K562 (cell line): ENCODE measurements around the gene PODXL2. TPM values are rescaled to one million over a fixed set of nuclear protein-coding genes. Genes with fewer than 3 reads are reported as not detected.

Source experiments
- ATAC-seq: fragments of 200-7000 bp; cut with Tn5 transposase; 3 replicates; pipeline ENCODE4 v1.9.1; 2020; ENCODE audit warnings: moderate library complexity
- BruUV-seq: library from RNA; stranded (reverse); fragments of 400-500 nt; replicated peaks from 2 replicates; lab custom pipeline; 2021; lab: Mats Ljungman, UMichigan
- CTCF ChIA-PET: fragments of 300-600 bp; formaldehyde crosslinking; extraction: SDS; loops from one replicate; lab custom pipeline; 2021; ENCODE audit warnings: low intra/inter-chr PET ratio; lab: Yijun Ruan, JAX
- POLR2A ChIA-PET: fragments of 300-600, 350-650 bp; sonication (Branson Sonifier 250); formaldehyde crosslinking; extraction: SDS; loops from one replicate; lab custom pipeline; 2021; ENCODE audit warnings: antibody characterized with exemption, inconsistent platforms; lab: Yijun Ruan, JAX
- DNase-seq, 4 experiments: peaks; one replicate each; pipeline versions ENCODE4 v3.0.0 to v3.0.0-alpha.2; 2011 to 2018; ENCODE audit warnings: low spot score in 3 of 4, mixed read lengths in 3 of 4; ENCODE audit errors: extremely low read depth in 1 of 4
- FAIRE-seq: peaks from 2 replicates; lab custom pipeline; 2011; peaks lifted over from hg19 to GRCh38; lab: Jason Lieb, UNC
- H2AFZ ChIP-seq: 2 replicates; pipeline ENCODE4 v1.6.0; 2011; ENCODE audit warnings: low read depth, low read length, control low read depth, inconsistent platforms
- H3K27ac ChIP-seq: fragments of 200-600 bp; 3 replicates; pipeline ENCODE4 v1.8.0; 2011; ENCODE audit warnings: low read depth, mild to moderate bottlenecking, control low read depth, inconsistent platforms, low read length, moderate library complexity, mixed read lengths; ENCODE audit errors: extremely low read depth
- H3K27me3 ChIP-seq, 2 experiments: fragments of 300-600 bp in 1 of 2; 2 replicates in 1 of 2; 3 replicates in 1 of 2; pipeline versions ENCODE4 v1.6.0 to v1.8.0; 2011; ENCODE audit warnings: inconsistent platforms in 2 of 2, low read length in 2 of 2, mild to moderate bottlenecking in 1 of 2, mixed read lengths in 1 of 2, moderate library complexity in 1 of 2; ENCODE audit not compliant: control insufficient read depth in 2 of 2, insufficient read depth in 2 of 2
- H3K36me3 ChIP-seq: fragments of 300-600 bp; 3 replicates; pipeline ENCODE4 v1.8.0; 2011; ENCODE audit warnings: mild to moderate bottlenecking, low read length, inconsistent platforms; ENCODE audit not compliant: control insufficient read depth, insufficient read depth
- H3K4me1 ChIP-seq, 2 experiments: fragments of 200-600 bp in 1 of 2; replicated peaks in 1 of 2; 2 replicates in 1 of 2; 3 replicates in 1 of 2; pipeline versions ENCODE4 v1.5.1 to v1.8.0; 2011; ENCODE audit warnings: inconsistent platforms in 2 of 2, low read length in 2 of 2, mild to moderate bottlenecking in 1 of 2, mixed read lengths in 1 of 2, moderate library complexity in 1 of 2; ENCODE audit not compliant: control insufficient read depth in 2 of 2, insufficient read depth in 2 of 2
- H3K4me2 ChIP-seq: 2 replicates; pipeline ENCODE4 v1.6.1; 2011; ENCODE audit warnings: low read length, control low read depth, inconsistent platforms, mixed read lengths; ENCODE audit not compliant: insufficient read depth
- H3K4me3 ChIP-seq: fragments of 200-600 bp; sonication (generic), shearing (Covaris generic); 2 replicates; pipeline ENCODE4 v1.5.1; 2016; ENCODE audit warnings: control low read depth, inconsistent platforms
- H3K79me2 ChIP-seq: fragments of 200-600 bp; 3 replicates; pipeline ENCODE4 v1.8.0; 2011; ENCODE audit warnings: low read length, inconsistent platforms; ENCODE audit not compliant: control insufficient read depth, insufficient read depth
- H3K9ac ChIP-seq, 2 experiments: 2 replicates each; pipeline versions ENCODE4 v1.6.0 to v1.6.1; 2011; ENCODE audit warnings: low read depth in 2 of 2, low read length in 2 of 2, control low read depth in 1 of 2, inconsistent platforms in 1 of 2, mild to moderate bottlenecking in 1 of 2, mixed read lengths in 1 of 2; ENCODE audit not compliant: insufficient read depth in 1 of 2
- H3K9me1 ChIP-seq: one replicate; pipeline ENCODE4 v1.6.0; 2011; ENCODE audit warnings: inconsistent platforms, mild to moderate bottlenecking, low read length, moderate library complexity; ENCODE audit not compliant: control insufficient read depth, insufficient read depth
- H3K9me3 ChIP-seq: replicated peaks from 2 replicates; pipeline ENCODE4 v1.5.1; 2011; ENCODE audit warnings: low read depth, low read length, inconsistent platforms; ENCODE audit not compliant: control insufficient read depth, insufficient read depth
- H4K20me1 ChIP-seq: replicated peaks from 2 replicates; pipeline ENCODE4 v1.6.1; 2011; ENCODE audit warnings: low read length, inconsistent platforms, mixed read lengths; ENCODE audit not compliant: control insufficient read depth, insufficient read depth
- ARID1B ChIP-seq: fragments of 450-650 bp; IDR thresholded peaks from 2 replicates; pipeline ENCODE4 v1.6.1; 2016; ENCODE audit warnings: antibody characterized with exemption, mild to moderate bottlenecking, inconsistent platforms
- CBFA2T3 ChIP-seq: fragments of 450-650 bp; IDR thresholded peaks from 2 replicates; pipeline ENCODE4 v1.6.1; 2017
- CBX8 ChIP-seq: fragments of 200-600 bp; sonication (generic); IDR thresholded peaks from 2 replicates; pipeline ENCODE4 v1.6.1; 2012; ENCODE audit warnings: borderline replicate concordance, mixed run types, low read depth, mild to moderate bottlenecking, moderate library complexity, mixed read lengths, low read length, control low read depth, inconsistent platforms; ENCODE audit not compliant: poor library complexity, severe bottlenecking; ENCODE audit errors: extremely low read depth
- ELF4 ChIP-seq: fragments of 450-650 bp; formaldehyde crosslinking; IDR thresholded peaks from 2 replicates; pipeline ENCODE4 v1.4.0; 2022; ENCODE audit warnings: missing genetic modification characterization
- TCF3 ChIP-seq: sonication (generic); formaldehyde crosslinking; IDR thresholded peaks from 2 replicates; pipeline ENCODE4 v1.4.0; 2020; ENCODE audit warnings: mild to moderate bottlenecking, missing genetic modification reagents
- TFAP4 ChIP-seq: sonication (generic); formaldehyde crosslinking; IDR thresholded peaks from 2 replicates; pipeline ENCODE4 v1.8.0; 2022; ENCODE audit warnings: missing genetic modification reagents, mild to moderate bottlenecking, moderate library complexity, borderline replicate concordance
- WGBS: fragments of 100-300 bp; shearing (Covaris generic); methylation state at CpG from one replicate; pipeline ENCODE4 v1.1.6; 2016; ENCODE audit warnings: low coverage, mixed read lengths; ENCODE audit not compliant: insufficient coverage; ENCODE audit errors: missing lambda C conversion rate; 5-methylcytosine and 5-hydroxymethylcytosine counted together
- in situ Hi-C: fragments of 300-500 bp; cut with MboI; formaldehyde crosslinking; loops from 4 replicates; pipeline ENCODE4 v1.15.0; 2018; ENCODE audit warnings: inconsistent platforms, mixed read lengths
- intact Hi-C: fragments of 100-400 bp; cut with micrococcal nuclease; formaldehyde crosslinking; loops from 2 replicates; pipeline ENCODE4 v1.14.2; 2022
- polyA plus RNA-seq, 8 experiments: library from polyadenylated mRNA; depleted of rRNA in 4 of 8; stranded (reverse) in 5 of 8; unstranded in 3 of 8; fragments of >200 nt; fragmentation: Nextera tagmentation in 2 of 8; fragmentation: Illumina TruSeq in 1 of 8; extraction: Ambion mirVana in 2 of 8; extraction: Trizol in 1 of 8; gene quantifications; 2 replicates each; pipeline versions ENCODE4 v1.2.1 to v1.2.3, GENCODE V29; 2011 to 2014; ENCODE audit warnings: inconsistent platforms in 1 of 8, missing spikeins in 1 of 8
- total RNA-seq, 7 experiments: library from RNA; depleted of rRNA in 6 of 7; stranded (reverse); fragments of >200 nt in 6 of 7; fragmentation: Illumina TruSeq in 2 of 7; extraction: Trizol in 2 of 7; gene quantifications; 2 replicates each; pipeline versions ENCODE4 v1.2.1 to v1.2.3, GENCODE V29; 2011 to 2021; ENCODE audit warnings: low replicate concordance in 1 of 7

PODXL2 gene
- total and polyA plus RNA-seq, 9 of the 15 experiments (the other 6 are each of a cell fraction or from before 2014, with no cell fraction given), result 0.03 to 52.5 (median 21.9) TPM

DNA sequence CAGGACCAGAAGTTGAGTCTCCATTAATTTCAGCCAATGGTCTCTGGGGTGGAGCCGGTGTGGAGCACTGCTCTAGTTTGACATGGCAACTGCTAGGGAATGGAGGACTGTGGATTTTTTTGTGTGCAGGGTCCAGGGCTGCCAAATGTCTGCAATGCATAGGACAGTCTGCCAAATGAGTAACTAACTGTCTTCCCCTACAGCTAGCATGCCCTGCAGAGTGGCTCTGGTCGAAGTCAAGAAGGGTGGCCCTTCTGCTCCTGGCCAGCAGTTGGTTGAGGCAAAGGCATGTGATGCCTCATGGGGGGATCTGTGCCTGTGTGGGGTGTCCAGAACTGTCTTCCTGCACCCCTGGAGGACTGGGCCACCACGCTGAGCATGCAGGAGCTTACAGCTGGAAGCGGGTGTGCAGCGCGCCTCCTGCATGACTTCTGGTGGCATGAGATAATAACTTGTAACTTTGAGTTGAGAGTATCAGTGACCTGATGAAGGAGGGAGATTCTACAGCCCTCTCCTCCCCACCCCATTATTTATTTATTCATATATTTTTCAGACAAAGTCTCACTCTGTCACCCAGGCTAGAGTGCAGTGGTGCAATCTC lies 43.1 kb upstream of the PODXL2 start:
- Histone ChIP-seq H3K79me2 (peaks cover 59% of the 10 kb centered on the region), H3K9me1 (peaks cover 4% of the 10 kb centered on the region), H4K20me1 (peaks cover 12% of the 10 kb centered on the region), H2AFZ (no peak overlapping the region), H3K36me3 (no peaks in the 10 kb centered on the region), H3K4me2 (no peak overlapping the region; the same call in 1 of the 2 replicates), H3K27ac (no peak overlapping the region), H3K9me3 (no peaks in the 10 kb centered on the region), H3K4me1 (peaks cover 32 to 52% of the 10 kb centered on the region in 2 experiments; a peak in 4 of 5 replicates), H3K4me3 (no peak overlapping the region), H3K27me3 (no peaks in the 10 kb centered on the region), H3K9ac (no peak overlapping the region; a peak in 1 of 4 replicates)
- no peak for FAIRE-seq
- in situ Hi-C loops, result no loop called here
- TF ChIP-seq TFAP4, result peak; percentile 49; the same call in 1 of the 2 replicates
- TF ChIP-seq TCF3 (CRISPR knock-in tag), result peak; percentile 31; the same call in 1 of the 2 replicates
- no peak for TF ChIP-seq CBX8
- TF ChIP-seq CBFA2T3, result peak; percentile 47
- TF ChIP-seq ELF4 (CRISPR knock-in tag), result no peak
- 0 out of 2 replicates have a peak, but pooled peaks have one; percentile 17 for TF ChIP-seq ARID1B
- no peak for ATAC-seq
- ChIA-PET POLR2A (interaction anchor here (0.5 to 2.5 kb wide), 6 partner anchors 10 to 41 kb away, joined by 3 to 9 read pairs (median 3); partner anchors contain the start of gene MCM2), CTCF (no interaction called here)
- WGBS, result 41% methylated on average over 6 of the region's 6 CpGs
- no peak for DNase-seq
- intact Hi-C loops, result no loop called here
- BruUV-seq, result no TSS peak
